Activated B cell treated with CpG ODN at 0.5 μM for 24 hours (primary cell): Measurements from ENCODE around the gene NCK2. TPM values are rescaled to one million over a fixed set of nuclear protein-coding genes. Genes with fewer than 3 reads are reported as not detected.

Experiments
- ATAC-seq: fragments of 200-7000 bp; cut with Tn5 transposase; one replicate; pipeline ENCODE4 v1.10.0; 2021; ENCODE audit warnings: low read depth, mild to moderate bottlenecking, moderate library complexity
- CTCF ChIA-PET: fragments of 350-600 bp; sonication (Branson Sonifier 250); formaldehyde crosslinking; loops from one replicate; lab custom pipeline; 2021; ENCODE audit warnings: antibody characterized with exemption; lab: Charles Lee
- POLR2A ChIA-PET: fragments of 350-600 bp; sonication (Branson Sonifier 250); formaldehyde crosslinking; loops from one replicate; lab custom pipeline; 2021; ENCODE audit warnings: antibody characterized with exemption; lab: Charles Lee
- DNase-seq: peaks from one replicate; pipeline ENCODE4 v3.0.0; 2022
- H3K27ac Mint-ChIP-seq: one replicate; pipeline ENCODE4 v1.8.0; 2020; ENCODE audit warnings: mixed read lengths
- H3K27me3 Mint-ChIP-seq: one replicate; pipeline ENCODE4 v1.8.0; 2021; ENCODE audit warnings: mixed read lengths
- H3K36me3 Mint-ChIP-seq: one replicate; pipeline ENCODE4 v1.8.0; 2021; ENCODE audit warnings: low read depth, mixed read lengths
- H3K4me1 Mint-ChIP-seq: one replicate; pipeline ENCODE4 v1.8.0; 2021; ENCODE audit warnings: mixed read lengths
- H3K4me3 Mint-ChIP-seq: one replicate; pipeline ENCODE4 v1.8.0; 2020; ENCODE audit warnings: mild to moderate bottlenecking, mixed read lengths
- H3K9me3 Mint-ChIP-seq: one replicate; pipeline ENCODE4 v1.8.0; 2020; ENCODE audit warnings: mixed read lengths
- intact Hi-C: fragments of 100-400 bp; cut with micrococcal nuclease; formaldehyde crosslinking; loops from one replicate; pipeline ENCODE4 v1.15.1; 2024
- total RNA-seq: library from RNA; stranded (reverse); gene quantifications from 2 replicates; pipeline ENCODE4 v1.2.3, GENCODE V29; 2022
- TF ChIP-seq, protein P1 (sequence below): fragments of 200-600 bp; IDR thresholded peaks from one replicate; pipeline ENCODE4 v1.8.0; 2022; ENCODE audit warnings: antibody characterized with exemption, mild to moderate bottlenecking

NCK2 gene
- total RNA-seq, 1 donor from 2014 or later = 53.4 TPM

DNA sequence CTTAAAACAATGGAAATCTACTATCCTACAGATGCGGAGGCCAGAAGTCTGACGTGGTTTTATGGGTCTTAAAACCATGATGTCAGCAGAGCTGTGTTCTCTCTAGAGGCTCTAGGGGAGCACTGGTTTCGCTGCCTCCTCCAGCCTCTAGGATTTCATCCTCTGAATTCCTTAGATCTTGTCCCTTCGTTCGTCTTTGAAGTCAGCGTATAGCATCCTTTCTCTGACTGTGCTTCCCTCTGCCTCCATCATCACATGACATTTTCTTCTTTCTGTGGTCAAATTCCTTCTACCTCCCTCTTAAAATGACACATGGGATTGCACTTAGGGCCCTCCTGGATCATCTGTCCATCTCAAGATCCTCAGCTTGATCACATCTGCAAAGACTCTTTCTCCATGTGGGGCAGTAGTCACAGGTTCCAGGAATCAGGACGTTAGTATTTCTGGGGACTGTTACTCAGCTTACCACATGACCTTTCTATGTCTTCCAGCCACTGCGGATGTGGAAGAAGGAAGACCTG, 22.7 kb upstream of the NCK2 start:
- Mint-ChIP-seq H3K27me3 (peaks cover 14% of the 10 kb centered on the region), H3K9me3 (peaks cover 4% of the 10 kb centered on the region), H3K4me1 (peaks cover 9% of the 10 kb centered on the region), H3K36me3 (no peaks in the 10 kb centered on the region), H3K4me3 (no peak overlapping the region), H3K27ac (no peak overlapping the region)
- CTCF ChIA-PET = no interaction called here
- TF ChIP-seq, protein P1, sequence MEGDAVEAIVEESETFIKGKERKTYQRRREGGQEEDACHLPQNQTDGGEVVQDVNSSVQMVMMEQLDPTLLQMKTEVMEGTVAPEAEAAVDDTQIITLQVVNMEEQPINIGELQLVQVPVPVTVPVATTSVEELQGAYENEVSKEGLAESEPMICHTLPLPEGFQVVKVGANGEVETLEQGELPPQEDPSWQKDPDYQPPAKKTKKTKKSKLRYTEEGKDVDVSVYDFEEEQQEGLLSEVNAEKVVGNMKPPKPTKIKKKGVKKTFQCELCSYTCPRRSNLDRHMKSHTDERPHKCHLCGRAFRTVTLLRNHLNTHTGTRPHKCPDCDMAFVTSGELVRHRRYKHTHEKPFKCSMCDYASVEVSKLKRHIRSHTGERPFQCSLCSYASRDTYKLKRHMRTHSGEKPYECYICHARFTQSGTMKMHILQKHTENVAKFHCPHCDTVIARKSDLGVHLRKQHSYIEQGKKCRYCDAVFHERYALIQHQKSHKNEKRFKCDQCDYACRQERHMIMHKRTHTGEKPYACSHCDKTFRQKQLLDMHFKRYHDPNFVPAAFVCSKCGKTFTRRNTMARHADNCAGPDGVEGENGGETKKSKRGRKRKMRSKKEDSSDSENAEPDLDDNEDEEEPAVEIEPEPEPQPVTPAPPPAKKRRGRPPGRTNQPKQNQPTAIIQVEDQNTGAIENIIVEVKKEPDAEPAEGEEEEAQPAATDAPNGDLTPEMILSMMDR = no peak
- intact Hi-C loops = no loop called here
- no peak for DNase-seq
- POLR2A ChIA-PET = no interaction called here
- ATAC-seq = no peak

DNA sequence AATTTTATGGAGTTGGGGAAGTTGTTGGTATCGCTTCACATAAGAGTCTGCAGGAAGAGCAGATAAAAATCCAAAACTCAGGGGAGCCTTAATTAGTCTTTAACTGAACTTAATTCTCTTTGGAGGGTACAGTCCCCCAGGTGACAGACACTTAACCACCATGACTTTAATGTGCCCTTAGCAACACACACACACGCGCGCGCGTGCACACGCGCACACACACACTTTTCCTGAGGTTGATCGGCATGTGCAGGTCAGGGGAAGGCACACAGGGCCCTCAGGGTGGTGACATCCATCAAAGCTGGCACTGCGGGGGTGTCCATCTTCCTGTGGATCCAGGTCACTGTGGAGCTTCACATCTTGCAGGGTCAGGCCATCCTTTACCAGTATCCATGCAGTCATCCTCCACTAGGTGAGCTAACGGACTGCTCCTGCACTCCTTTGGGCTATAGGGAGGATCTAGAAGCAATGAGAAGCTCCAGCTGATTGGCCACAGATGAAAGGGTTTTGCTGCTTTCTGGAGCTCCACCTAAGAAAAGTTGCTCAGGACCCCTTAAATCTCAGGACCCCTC, 21.9 kb upstream of the NCK2 start:
- Mint-ChIP-seq H3K27me3 (peaks cover 14% of the 10 kb centered on the region), H3K9me3 (peaks cover 6% of the 10 kb centered on the region), H3K4me3 (no peak overlapping the region), H3K27ac (no peak overlapping the region), H3K36me3 (no peaks in the 10 kb centered on the region), H3K4me1 (peaks cover 9% of the 10 kb centered on the region)
- ATAC-seq (no peak), DNase-seq (no peak)
- CTCF ChIA-PET = no interaction called here
- intact Hi-C loops = no loop called here
- TF ChIP-seq, protein P1 = no peak
- POLR2A ChIA-PET = no interaction called here

GRCh38 chr2:105723431-105723830, 21.3 kb upstream of the NCK2 start:
- Mint-ChIP-seq H3K4me3 (no peak overlapping the region), H3K27me3 (peaks cover 14% of the 10 kb centered on the region), H3K9me3 (peaks cover 6% of the 10 kb centered on the region), H3K27ac (no peak overlapping the region), H3K4me1 (peaks cover 9% of the 10 kb centered on the region), H3K36me3 (no peaks in the 10 kb centered on the region)
- POLR2A ChIA-PET = no interaction called here
- ATAC-seq (no peak), DNase-seq (no peak)
- TF ChIP-seq, protein P1 = no peak
- CTCF ChIA-PET = no interaction called here
- intact Hi-C loops = no loop called here

DNA sequence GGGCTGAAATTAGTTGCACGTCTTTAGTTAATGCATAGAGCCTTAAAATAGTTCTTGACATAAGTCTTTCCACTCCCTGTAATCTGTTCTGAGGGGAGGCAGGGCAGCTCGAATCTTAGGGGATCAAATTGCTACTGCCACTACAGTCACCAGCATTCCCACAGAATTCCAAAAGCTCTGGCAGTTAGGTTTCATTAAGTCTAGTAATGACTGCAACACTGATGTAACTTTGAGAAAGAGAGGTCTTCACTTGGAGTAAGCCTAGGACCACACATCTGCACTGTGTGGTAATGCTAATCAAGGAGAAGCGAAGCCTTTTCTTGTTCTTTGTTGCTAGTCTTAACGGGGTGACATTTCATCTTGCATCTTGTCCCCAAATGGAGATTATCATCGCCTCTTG, 19.3 kb upstream of the NCK2 start:
- no peak overlapping the region for H3K27ac Mint-ChIP-seq
- no peak overlapping the region for H3K4me3 Mint-ChIP-seq
- peaks cover 15% of the 10 kb centered on the region for H3K4me1 Mint-ChIP-seq
- TF ChIP-seq, protein P1 = no peak
- POLR2A ChIA-PET = no interaction called here
- CTCF ChIA-PET = no interaction called here
- DNase-seq (no peak), ATAC-seq (no peak)
- peaks cover 8% of the 10 kb centered on the region for H3K27me3 Mint-ChIP-seq
- intact Hi-C loops = no loop called here
- H3K36me3 Mint-ChIP-seq = no peaks in the 10 kb centered on the region
- H3K9me3 Mint-ChIP-seq = peaks cover 6% of the 10 kb centered on the region

DNA sequence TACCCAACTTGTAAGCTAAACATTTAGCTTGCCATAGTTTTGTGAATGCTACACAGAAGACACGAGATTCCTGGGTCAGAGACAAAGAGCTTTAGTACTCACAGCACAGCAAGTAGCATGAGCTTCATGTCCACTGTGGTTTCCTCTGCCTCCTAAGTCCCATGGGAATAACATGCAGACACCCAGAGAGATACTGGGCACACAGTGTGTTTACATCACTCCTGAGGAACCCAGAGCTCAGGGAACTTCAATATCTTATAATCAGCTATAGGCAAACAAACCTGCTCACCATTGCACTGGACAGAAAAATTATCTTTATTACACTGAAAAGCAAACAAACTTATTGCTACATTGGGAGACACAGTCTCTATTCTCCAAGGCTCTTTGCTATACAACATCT, 14.5 kb upstream of the NCK2 start:
- TF ChIP-seq, protein P1 = no peak
- peaks cover 53% of the 10 kb centered on the region for H3K4me1 Mint-ChIP-seq
- H3K27ac Mint-ChIP-seq = no peak overlapping the region
- H3K36me3 Mint-ChIP-seq = no peaks in the 10 kb centered on the region
- no peaks in the 10 kb centered on the region for H3K27me3 Mint-ChIP-seq
- H3K9me3 Mint-ChIP-seq = peaks cover 6% of the 10 kb centered on the region
- ATAC-seq (no peak), DNase-seq (no peak)
- intact Hi-C loops = no loop called here
- ChIA-PET POLR2A (no interaction called here), CTCF (no interaction called here)
- H3K4me3 Mint-ChIP-seq = no peak overlapping the region
